HT-29 (cell line): ENCODE data around the gene DMAP1. TPM values are rescaled to one million over a fixed set of nuclear protein-coding genes. Genes with fewer than 3 reads are reported as not detected.
"Not testable (repeated sequence)": the region's sequence is repeated elsewhere in the genome, so short reads cannot be mapped to it uniquely, and the experiment has no call there.

ENCODE experiments used
- DNase-seq: peaks from one replicate; pipeline ENCODE4 v3.0.0-alpha.2; 2015; ENCODE audit warnings: low spot score
- total RNA-seq: library from RNA; depleted of rRNA; stranded (reverse); fragments of >200 nt; shearing (Covaris generic); gene quantifications from 2 replicates; pipeline ENCODE4 v1.2.3, GENCODE V29; 2014; rRNA removed

The DMAP1 gene
- total RNA-seq: 29.7 and 43.9 TPM in 2 replicates

GRCh38 chr1:44213222-44214112 is at the start of gene DMAP1:
Gene DMAP1, plus strand, starts transcription at chr1:44213471. Its CDS starts 283 bp downstream, at chr1:44213754.
- DNase-seq: peak; percentile 79

- DNase-seq: peak; percentile 9
These were observed 44.7 kb upstream of the DMAP1 start for GRCh38 chr1:44168520-44169098.

GRCh38 chr1:44170281-44170823 is 42.9 kb upstream of the DMAP1 start:
- DNase-seq: no peak

- DNase-seq: no peak
These were observed 38.6 kb upstream of the DMAP1 start for GRCh38 chr1:44174630-44175029.

- no peak for DNase-seq
These were observed 12.9 kb upstream of the DMAP1 start for GRCh38 chr1:44200336-44200735.

- not testable (repeated sequence) for DNase-seq
These were observed 6.7 kb upstream of the DMAP1 start for GRCh38 chr1:44206545-44206944.

- DNase-seq: no peak
These were observed 5.0 kb upstream of the DMAP1 start for GRCh38 chr1:44208226-44208625.

- no peak for DNase-seq
These were observed 2.7 kb upstream of the DMAP1 start for GRCh38 chr1:44210595-44210994.

- no peak for DNase-seq
These were observed 683 bp upstream of the DMAP1 start for GRCh38 chr1:44212355-44213221.

- DNase-seq: peak; percentile 91
These were observed 4.6 kb downstream of the DMAP1 start for GRCh38 chr1:44217809-44218410.

- no peak for DNase-seq
These were observed 5.4 kb downstream of the DMAP1 start for GRCh38 chr1:44218503-44219300.

- no peak for DNase-seq
These were observed 6.0 kb downstream of the DMAP1 start for GRCh38 chr1:44219301-44219626.

- DNase-seq: no peak
These were observed 6.9 kb downstream of the DMAP1 start for GRCh38 chr1:44220001-44220751.

- no peak for DNase-seq
These were observed 7.5 kb downstream of the DMAP1 start for GRCh38 chr1:44220755-44221154.

- no peak for DNase-seq
These were observed 8.5 kb downstream of the DMAP1 start for GRCh38 chr1:44221769-44222168.

GRCh38 chr1:44222397-44223186 is 9.3 kb downstream of the DMAP1 start:
- DNase-seq: no peak

GRCh38 chr1:44223187-44223610 is 9.9 kb downstream of the DMAP1 start:
- DNase-seq: no peak

- no peak for DNase-seq
These were observed 12.5 kb downstream of the DMAP1 start for GRCh38 chr1:44225761-44226160.

- DNase-seq: no peak
These were observed 13.9 kb downstream of the DMAP1 start for GRCh38 chr1:44227211-44227610.
